ENCODE data around the gene SAA1. TPM values are rescaled to one million over a fixed set of nuclear protein-coding genes. Genes with fewer than 3 reads are reported as not detected.

The SAA1 gene
- total and polyA plus RNA-seq, 2 donors from 2014 or later: 6.4 to 192 TPM

GRCh38 chr11:18307461-18308139 is 41.5 kb downstream of the SAA1 start:
- Histone ChIP-seq H3K9me3 (ENCODE audit: control insufficient read depth in 2 of 3, insufficient read depth in 1 of 3, low read length in 3 of 3) (no peaks in the 10 kb centered on the region), H3K4me3 (ENCODE audit: low read length in 3 of 3) (no peak overlapping the region), H3K9ac (ENCODE audit: low read length in 3 of 3) (no peak overlapping the region), H3K36me3 (ENCODE audit: control insufficient read depth in 2 of 3, insufficient read depth in 3 of 3, low read length in 3 of 3) (peaks cover 4 to 29% (median 22%) of the 10 kb centered on the region in 3 donors), H3K4me1 (ENCODE audit: control insufficient read depth in 2 of 3, insufficient read depth in 2 of 3, low read depth in 1 of 3, low read length in 3 of 3) (peaks cover 0 to 4% (median 4%) of the 10 kb centered on the region in 3 donors), H3K27me3 (ENCODE audit: control insufficient read depth, insufficient read depth, low read length) (no peaks in the 10 kb centered on the region), H3K27ac (ENCODE audit: low read depth in 2 of 2, low read length in 2 of 2) (no peak overlapping the region)
- DNase-seq (no peak), FAIRE-seq (no peak)
- intact Hi-C loops (cut with DNase I): no loop called here
- TF ChIP-seq CTCF (IDR thresholded peaks at IDR 0.05; ENCODE audit: borderline replicate concordance, extremely low read depth, insufficient read depth): no peak

GRCh38 chr11:18308242-18308641 is 42.2 kb downstream of the SAA1 start:
- H3K27ac ChIP-seq (ENCODE audit: low read depth in 2 of 2, low read length in 2 of 2): no peak overlapping the region
- peaks cover 0 to 8% (median 6%) of the 10 kb centered on the region in 3 donors for H3K4me1 ChIP-seq (ENCODE audit: control insufficient read depth in 2 of 3, insufficient read depth in 2 of 3, low read depth in 1 of 3, low read length in 3 of 3)
- no peak for FAIRE-seq
- no peak for DNase-seq
- H3K9ac ChIP-seq (ENCODE audit: low read length in 3 of 3): no peak overlapping the region
- H3K36me3 ChIP-seq (ENCODE audit: control insufficient read depth in 2 of 3, insufficient read depth in 3 of 3, low read length in 3 of 3): peaks cover 4 to 29% (median 22%) of the 10 kb centered on the region in 3 donors
- H3K27me3 ChIP-seq (ENCODE audit: control insufficient read depth, insufficient read depth, low read length): no peaks in the 10 kb centered on the region
- no peak overlapping the region for H3K4me3 ChIP-seq (ENCODE audit: low read length in 3 of 3)
- intact Hi-C loops (cut with DNase I): no loop called here
- H3K9me3 ChIP-seq (ENCODE audit: control insufficient read depth in 2 of 3, insufficient read depth in 1 of 3, low read length in 3 of 3): no peaks in the 10 kb centered on the region
- TF ChIP-seq CTCF (IDR thresholded peaks at IDR 0.05; ENCODE audit: borderline replicate concordance, extremely low read depth, insufficient read depth): no peak

GRCh38 chr11:18309691-18310090 is 43.6 kb downstream of the SAA1 start:
- FAIRE-seq (no peak), DNase-seq (no peak)
- Histone ChIP-seq H3K4me1 (ENCODE audit: control insufficient read depth in 2 of 3, insufficient read depth in 2 of 3, low read depth in 1 of 3, low read length in 3 of 3) (peaks cover 0 to 8% (median 5%) of the 10 kb centered on the region in 3 donors), H3K27ac (ENCODE audit: low read depth in 2 of 2, low read length in 2 of 2) (no peak overlapping the region), H3K4me3 (ENCODE audit: low read length in 3 of 3) (no peak overlapping the region), H3K27me3 (ENCODE audit: control insufficient read depth, insufficient read depth, low read length) (no peaks in the 10 kb centered on the region), H3K9ac (ENCODE audit: low read length in 3 of 3) (no peak overlapping the region), H3K36me3 (ENCODE audit: control insufficient read depth in 2 of 3, insufficient read depth in 3 of 3, low read length in 3 of 3) (peaks cover 4 to 29% (median 22%) of the 10 kb centered on the region in 3 donors), H3K9me3 (ENCODE audit: control insufficient read depth in 2 of 3, insufficient read depth in 1 of 3, low read length in 3 of 3) (no peaks in the 10 kb centered on the region)
- no peak for TF ChIP-seq CTCF (IDR thresholded peaks at IDR 0.05; ENCODE audit: borderline replicate concordance, extremely low read depth, insufficient read depth)
- intact Hi-C loops (cut with DNase I): no loop called here
